HL-60/S4 (cell line): ENCODE data around the gene KLHL11.

Source experiments
- in situ Hi-C: fragments of 300-500 bp; cut with MboI; formaldehyde crosslinking; loops from 2 replicates; pipeline ENCODE4 v1.14.3; 2022; ENCODE audit warnings: low sequenced_read_pairs

Gene KLHL11

GRCh38 chr17:41864836-41865595 lies at the start of gene KLHL11:
KLHL11 (minus strand) TSS chr17:41865423; CDS start chr17:41865370, 53 bp downstream.
- in situ Hi-C loops, result no loop called here

- in situ Hi-C loops, result no loop called here
These were observed 49.8 kb upstream of the KLHL11 start for GRCh38 chr17:41915020-41915419.

DNA sequence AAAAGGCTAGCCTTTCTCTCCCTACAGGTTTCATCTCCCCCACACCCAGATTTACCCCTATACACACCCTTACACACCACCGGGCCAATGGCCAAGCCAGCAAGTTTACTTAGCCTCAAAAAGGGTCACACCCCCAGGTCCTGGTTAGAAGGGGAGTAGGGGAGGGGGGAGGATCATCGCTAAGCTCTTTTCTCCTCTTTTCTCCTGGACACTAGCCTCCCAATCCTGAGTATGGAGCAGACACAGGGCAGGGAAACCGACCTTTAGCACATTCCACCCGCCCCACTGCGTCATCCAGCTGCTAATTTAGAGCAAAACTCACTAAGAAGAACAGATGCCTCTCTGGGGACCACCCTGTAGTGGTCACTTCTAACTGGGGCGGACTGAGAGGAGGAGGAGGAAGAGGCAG lies 49.1 kb upstream of the KLHL11 start:
- in situ Hi-C loops, result no loop called here

DNA sequence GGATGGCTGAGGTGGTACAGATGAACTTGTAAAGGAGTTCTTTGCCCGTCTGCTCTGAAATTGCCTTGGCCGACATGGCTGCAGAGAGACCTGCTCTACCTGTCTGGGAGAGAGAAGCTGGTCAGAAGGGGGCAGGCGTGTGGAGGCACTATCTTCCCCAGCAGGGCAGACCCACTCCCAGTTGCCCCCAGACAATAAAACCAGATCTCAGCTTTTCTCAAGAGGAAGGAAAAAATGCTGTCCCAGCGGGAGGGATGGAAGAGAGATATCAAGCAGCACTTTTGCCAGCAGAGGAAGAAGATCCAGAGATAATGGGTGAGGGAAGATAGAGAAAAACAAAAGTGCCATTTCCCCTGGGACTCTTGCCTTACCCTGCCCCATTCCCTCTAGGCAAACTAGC lies 48.6 kb upstream of the KLHL11 start:
- in situ Hi-C loops, result no loop called here

DNA sequence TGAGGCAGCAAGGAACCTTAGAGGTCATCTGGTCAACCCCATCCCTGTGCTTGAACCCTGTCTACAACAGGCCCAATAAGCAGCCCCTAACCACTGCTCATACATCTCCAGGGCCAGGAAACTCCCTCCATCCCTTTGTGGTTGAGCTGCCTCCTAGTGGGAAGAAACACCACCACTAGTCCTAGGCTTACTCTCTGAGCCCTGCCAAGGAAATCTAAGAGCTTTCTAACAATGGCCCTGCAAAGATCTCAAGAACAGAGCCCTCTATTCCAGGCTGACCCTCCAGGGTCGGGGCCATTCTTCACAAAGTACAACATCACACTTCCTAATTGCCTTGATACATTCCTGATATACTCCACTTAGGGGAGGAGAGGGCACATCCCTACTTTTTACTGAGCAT lies 47.7 kb upstream of the KLHL11 start:
- in situ Hi-C loops, result no loop called here

DNA sequence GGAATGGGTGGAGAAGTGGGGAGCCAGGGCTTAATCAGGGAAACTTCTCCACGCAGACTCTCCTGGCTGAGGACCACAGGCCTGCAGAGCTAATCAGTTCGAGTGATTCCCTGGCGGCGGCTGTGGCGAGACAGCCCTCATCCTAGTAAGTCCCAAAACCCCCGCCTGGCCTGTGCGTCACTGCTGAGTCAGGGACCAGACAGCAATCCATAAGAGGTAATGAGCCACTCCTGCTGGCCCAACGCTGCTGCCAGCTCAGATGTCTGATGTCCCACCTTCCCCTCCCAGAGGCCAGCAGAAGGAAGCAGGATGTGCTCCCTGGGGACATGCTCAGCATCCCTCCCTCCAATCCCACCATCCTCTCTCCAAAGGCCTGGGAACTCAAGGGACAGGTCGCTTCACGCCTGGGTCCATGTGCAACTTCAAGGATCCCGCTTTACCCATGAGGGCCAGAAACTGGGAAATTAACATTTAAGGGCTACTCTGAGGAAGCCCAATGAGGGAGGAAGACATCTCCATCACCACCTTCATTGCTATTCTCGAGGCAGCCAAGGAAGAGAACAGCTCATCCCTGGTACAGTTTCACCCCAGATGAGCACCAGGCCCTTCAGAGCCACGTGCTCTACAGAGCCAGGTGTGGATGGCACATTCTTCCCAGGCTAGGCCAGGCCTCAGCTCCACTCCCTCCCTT lies 45.6 kb upstream of the KLHL11 start:
- in situ Hi-C loops, result no loop called here

DNA sequence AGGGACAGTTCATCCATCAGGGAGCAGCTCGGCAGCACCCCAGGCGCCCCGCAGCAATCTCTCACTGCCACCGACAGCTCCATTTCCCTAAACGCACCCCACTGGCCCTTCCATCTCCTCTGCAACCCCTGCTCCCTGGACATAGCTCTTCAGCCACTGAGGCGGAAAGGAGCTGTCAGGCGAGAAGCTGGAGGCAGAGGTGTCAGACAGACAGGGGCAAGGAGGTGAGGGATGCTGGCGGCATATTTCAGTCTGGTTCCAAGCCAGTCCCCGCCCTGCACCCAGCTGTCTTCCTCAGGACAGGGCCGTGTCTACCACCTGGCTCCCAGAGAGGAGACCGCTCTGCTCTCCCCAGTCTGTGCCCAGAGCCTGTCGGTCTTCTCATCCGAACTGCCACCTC lies 43.9 kb upstream of the KLHL11 start:
- in situ Hi-C loops, result no loop called here

DNA sequence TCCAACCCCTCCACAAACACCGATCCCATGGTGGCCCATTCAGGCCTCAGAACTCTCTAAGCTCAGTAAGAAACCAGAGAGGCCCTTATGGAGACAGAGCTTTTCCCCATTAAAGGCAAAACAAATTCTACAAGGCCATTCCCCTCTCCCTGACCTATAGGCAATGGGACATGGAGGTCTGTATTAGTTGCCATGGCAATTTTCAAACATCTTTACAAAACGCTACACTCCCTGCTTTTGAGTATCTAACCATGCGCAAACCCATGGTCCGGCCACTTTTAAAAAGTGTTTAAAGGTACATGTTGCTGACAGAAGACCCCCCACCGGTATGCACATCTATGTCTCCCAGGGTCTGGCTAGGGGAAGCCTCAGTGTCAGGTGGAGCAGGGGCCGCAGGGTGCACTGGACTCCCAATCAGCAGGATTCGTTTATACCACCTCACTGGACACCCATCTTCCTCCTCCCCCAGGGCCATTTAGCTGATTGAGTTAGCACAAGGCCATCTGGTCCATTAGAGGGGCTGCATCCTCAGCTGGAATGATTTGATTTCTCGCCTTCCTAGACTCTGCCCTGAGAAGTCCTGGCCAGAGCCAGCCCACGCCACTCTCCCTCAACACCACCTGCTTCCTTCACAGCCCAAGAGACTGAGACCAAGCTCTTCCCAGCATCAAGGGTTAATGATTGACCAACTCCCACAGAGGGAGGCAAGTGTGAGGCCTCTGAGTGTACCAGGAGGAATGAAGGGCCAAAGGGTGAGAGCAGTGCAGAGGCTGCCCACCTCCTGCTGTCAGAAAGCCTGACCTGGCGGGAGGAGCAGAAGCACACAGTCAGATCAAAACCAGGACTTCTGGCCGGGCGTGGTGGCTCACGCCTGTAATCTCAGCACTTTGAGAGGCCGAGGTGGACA lies 42.7 kb upstream of the KLHL11 start:
- in situ Hi-C loops, result no loop called here

DNA sequence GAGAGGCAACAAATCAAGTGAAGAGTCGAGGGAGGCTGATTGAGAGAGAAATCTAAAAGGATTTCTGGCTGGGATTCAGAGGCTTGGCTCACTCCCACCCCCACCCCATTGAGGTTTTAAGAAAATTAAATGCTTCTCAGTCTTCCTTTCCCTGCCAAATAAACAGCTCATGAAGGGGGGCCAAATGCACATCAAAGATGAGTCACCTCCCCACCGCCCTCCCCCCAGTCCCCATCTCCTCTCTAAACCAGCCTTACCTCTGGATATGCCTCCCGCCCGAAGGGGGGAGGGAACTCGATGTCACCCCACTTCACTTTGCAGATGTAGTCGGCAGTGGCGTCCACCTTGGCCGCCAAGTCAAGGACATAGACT lies 41.9 kb upstream of the KLHL11 start:
- in situ Hi-C loops, result no loop called here

DNA sequence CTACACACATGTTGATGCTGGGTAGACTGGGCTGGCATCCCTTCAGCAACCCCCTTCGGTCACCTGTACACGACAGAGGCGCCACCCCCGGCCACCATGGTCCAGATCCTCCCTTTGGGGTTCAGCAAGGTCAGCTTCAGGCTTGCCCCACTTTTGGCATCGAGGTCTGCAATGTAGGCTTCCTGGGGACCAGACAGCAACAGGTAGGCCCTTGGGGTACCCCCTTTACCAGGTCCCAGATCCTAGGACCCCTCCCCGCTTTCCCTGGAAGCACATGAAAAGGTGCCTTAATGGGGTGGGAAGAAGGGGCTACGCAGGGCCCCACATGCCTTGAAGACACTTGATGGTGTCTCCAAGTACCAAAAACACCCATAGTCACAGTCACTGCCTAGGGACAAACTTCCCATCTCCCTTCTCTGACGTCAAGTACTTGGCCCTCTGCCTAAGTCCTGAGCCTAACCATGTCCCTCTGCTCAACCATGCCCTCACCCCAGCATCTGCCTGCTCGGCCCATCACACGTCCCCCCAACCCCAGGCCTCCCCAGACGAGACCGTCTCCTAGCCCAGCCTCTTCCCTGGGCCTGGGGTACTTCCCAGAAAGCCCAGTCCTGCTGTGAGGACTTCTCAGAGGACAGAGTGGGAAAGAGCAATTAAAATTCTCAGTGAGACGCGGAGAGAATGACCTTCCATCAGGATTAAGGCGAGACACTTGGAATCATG lies 41.4 kb upstream of the KLHL11 start:
- in situ Hi-C loops, result no loop called here

- in situ Hi-C loops, result no loop called here
These were observed 39.9 kb upstream of the KLHL11 start for GRCh38 chr17:41905172-41905571.

- in situ Hi-C loops, result no loop called here
These were observed 39.1 kb upstream of the KLHL11 start for GRCh38 chr17:41904242-41904841.

GRCh38 chr17:41901646-41902045 lies 36.4 kb upstream of the KLHL11 start:
- in situ Hi-C loops, result no loop called here

DNA sequence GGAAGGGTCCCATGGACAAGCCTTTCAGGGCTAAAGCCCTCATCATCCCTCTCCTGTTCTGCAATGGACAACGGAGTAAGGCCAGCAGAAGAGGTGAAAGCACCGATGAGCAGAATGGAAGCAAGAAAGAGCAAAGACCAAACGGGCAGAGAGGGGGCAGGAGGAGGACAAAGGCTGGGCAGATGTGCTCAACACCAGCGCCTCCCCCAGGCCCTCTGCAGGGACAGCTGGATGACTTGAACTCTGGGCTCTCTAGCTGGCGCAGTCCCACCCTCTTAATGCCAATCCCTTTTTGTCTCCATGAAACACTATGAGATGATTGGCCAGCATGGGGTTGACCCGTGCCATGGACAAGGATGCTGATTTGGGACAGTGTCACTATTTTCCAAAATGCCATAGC lies 31.5 kb upstream of the KLHL11 start:
- in situ Hi-C loops, result no loop called here

GRCh38 chr17:41895617-41896016 lies 30.4 kb upstream of the KLHL11 start:
- in situ Hi-C loops, result no loop called here

- in situ Hi-C loops, result no loop called here
These were observed 29.6 kb upstream of the KLHL11 start for GRCh38 chr17:41894791-41895331.

DNA sequence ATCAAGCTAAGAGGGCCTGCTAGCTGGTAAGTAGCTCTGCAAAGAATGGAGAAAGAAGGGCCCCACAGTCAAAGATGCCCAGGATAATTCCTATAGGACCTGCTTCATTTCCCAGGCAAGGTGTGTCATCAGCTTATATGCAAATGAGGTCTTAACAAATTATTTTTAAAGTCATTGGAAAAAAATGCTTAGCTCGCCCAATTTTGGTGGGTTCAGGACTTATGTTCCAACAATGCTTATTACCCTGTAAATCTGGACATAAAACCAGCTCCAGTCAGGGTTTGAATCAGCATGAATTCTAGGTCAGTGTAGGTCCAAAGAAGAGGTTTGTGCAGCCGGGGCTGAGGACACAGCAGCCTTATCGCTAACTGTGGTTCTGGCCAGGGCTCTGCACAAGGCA lies 28.2 kb upstream of the KLHL11 start:
- in situ Hi-C loops, result no loop called here

DNA sequence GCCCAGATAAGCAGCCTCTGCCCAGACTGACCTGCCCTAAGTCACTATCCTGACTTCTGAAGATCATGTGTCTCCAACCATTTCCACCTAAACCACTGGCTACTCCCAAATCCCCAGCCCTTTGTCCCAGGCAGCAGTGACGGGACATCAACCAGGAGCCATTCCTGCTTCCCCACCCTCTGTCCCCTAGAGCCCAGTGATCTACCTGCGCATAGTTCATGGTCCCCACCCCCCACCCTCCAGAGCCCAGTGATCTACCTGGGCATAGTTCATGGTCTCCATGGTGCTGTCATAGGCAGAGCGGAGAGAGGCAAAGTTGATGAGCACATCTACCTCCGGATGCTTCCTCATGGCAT lies 26.8 kb upstream of the KLHL11 start:
- in situ Hi-C loops, result no loop called here

GRCh38 chr17:41891135-41892020 lies 26.2 kb upstream of the KLHL11 start:
- in situ Hi-C loops, result no loop called here
